Right ventricle myocardium superior (tissue), 1 donor: ENCODE measurements around the gene COLEC11. TPM values are rescaled to one million over a fixed set of nuclear protein-coding genes. Genes with fewer than 3 reads are reported as not detected.
A peak's percentile ranks its signal among the peaks of the same experiment; 100 is the strongest.

Experiments used
- ATAC-seq: fragments of 200-7000 bp; cut with Tn5 transposase; one replicate; pipeline ENCODE4 v1.9.1; 2020; ENCODE audit warnings: mild to moderate bottlenecking; ENCODE audit not compliant: poor library complexity
- DNase-seq: peaks from one replicate; pipeline ENCODE4 v3.0.0-alpha.2; 2020
- intact Hi-C: fragments of 100-400 bp; cut with DNase I; formaldehyde crosslinking; loops from one replicate; pipeline ENCODE4 v1.11.2; 2022
- total RNA-seq: library from RNA; stranded (reverse); fragmentation: NEBNext Ultra II Directional; extraction: Animal tissue kit (Norgen Biotek cat#: 25700); gene quantifications from one replicate; pipeline ENCODE4 v1.2.1, GENCODE V29; 2021
- donor health status: DM: no; HTN: yes; CAD: no; lungs with severe emphysema.

Gene COLEC11
- total RNA-seq, 1 donor from 2014 or later, result 2.9 TPM

DNA sequence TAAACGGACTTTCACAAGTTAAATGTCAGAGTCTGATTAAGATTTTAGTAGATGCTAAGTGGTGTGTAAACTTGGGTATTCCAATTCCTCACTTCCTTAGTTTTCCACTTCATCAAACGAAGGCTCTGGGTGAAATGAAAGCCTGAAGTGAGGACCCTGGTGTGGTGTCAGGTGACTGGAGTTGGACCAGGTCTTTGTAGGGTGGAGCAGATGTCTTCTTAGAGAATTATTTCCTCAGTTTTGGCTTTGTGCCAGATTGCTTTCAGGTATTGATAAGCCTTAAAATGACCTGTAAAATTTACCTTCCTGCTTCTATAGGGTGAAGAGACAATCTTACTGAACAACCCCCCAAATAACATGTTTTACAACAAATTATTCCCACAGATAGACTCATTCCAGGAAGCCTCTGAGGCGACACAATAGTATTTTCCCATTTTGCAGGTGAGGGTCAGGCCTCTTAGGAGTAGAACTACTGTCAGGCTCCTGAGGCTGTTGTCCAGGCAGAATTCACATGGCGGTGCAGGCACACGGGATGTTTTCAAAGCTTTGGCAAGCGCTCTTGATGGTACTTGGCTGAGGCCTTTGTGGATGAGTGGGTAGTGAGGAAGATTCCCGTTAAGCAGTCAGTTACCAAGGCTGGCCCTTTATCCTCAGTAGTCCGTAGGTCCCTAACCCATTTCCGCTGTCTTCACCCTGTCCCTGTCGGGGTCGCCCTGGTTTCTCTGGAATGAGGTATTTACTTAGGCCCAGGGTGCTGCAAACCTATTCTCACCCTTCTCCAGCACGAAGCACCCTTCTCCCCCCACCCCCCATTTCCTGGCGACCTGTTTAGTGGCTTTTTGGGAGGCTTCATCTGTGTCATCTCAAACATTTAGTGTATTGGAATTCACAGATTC, 13.3 kb upstream of the COLEC11 start:
- intact Hi-C loops, result no loop called here
- DNase-seq (no peak), ATAC-seq (no peak)

DNA sequence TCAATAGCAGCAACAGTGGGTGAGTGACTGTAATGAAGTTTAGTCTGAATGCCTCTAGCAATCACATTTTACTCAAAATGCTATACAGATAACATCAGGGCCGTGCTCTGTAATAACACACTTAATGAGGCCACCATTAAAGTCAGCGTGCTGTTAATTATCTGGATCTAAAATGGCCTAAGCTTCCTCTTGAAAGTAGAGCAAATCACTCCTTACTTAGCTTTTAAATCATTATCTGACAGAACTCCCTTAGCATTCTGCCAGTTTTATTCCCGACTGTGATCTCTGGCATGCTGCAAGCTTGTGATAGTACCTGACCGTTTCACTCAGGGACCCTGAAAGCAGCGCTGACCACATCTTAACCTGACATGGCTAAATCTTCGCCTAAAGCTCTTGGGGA, 10.8 kb upstream of the COLEC11 start:
- DNase-seq, result no peak
- intact Hi-C loops, result no loop called here
- ATAC-seq, result no peak

DNA sequence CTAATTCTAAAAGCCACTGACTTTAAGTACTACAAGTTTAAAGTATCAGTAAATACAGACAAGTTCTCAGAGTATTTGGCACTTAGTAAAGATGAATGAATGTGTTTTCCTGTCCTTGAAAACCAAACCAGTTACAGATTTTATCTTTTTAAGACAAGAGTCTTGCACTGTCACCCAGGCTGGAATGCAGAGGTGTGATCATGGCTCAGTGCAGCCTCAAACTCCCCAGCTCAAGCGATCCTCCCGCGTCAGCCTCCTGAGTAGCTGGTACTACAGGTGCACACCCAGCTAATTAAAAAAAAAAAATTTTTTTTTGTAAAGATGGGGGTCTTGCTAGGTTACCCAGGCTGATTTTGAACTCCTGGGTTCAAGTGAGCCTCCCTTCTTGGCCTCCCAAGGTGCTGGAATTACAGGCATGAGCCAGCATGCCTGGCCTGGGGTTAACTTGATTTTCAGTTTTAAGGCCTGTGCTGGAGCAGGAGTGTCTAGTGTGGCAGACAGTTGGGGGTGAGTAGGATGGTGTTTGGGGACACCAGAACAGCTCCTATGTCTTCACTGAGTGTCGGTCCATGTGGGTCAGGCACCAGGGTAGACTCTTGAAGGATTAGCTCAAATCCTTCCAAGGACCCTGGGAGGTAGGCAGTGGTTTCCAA, 10.2 kb upstream of the COLEC11 start:
- DNase-seq (no peak), ATAC-seq (no peak)
- intact Hi-C loops, result no loop called here

DNA sequence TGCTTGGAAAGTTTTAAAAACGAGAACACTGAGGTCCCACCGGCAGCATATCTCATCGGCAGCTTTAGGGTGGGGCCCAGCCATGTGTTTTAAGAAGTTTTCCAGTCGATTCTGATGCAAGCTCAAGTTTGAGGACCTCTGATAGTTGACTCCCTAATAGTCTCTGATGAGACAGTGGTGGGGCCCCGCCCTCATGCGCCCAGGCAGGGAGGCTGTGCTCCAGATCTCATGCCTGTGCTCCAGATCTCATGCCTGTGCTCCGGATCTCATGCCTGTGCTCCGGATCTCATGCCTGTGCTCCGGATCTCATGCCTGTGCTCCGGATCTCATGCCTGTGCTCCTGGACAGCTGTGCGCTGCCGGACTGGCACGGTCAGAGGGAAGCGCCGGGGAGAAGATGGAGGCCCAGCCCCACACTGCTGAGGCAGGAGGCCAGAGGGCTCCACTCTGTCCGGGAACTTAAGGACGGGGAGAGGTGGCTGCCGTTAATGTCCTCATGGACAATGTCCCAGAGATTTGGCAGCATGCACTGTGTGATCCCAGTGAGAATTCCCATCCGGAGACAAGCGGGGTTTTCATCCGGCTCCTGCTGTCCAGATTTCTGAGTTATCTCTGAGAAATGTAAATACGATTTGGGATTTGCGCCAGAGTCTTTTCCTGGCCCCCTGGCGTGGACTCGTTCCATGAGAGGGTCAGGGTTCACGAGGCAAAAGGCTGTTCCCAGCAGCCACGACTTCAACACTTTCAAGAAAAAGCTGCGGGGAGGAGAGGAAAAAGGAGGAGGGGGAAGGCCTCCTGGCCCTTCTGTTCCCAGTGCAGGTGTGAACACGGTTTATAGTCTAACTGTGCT, 9.4 kb upstream of the COLEC11 start:
- intact Hi-C loops, result no loop called here
- DNase-seq (peak; percentile 76), ATAC-seq (peak; percentile 88)

DNA sequence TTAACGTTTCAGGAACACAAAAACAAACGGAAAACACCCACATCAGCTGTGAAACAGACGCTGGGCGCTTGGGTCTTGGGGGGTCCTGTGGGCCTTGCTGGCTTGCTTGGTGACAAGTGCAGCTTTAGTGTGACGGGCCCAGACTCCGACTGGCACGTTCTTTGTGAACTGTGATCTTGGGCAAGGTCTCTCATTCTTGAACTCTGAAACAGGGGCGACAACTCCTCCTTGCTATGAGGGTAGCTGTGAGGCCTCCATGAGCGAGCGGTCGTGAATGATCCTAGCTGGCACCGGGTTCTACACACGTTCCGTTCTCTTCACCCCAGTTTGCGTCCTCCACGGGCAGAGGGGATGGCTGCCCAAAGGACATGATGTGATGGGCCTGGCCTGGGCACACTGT, 8.7 kb upstream of the COLEC11 start:
- intact Hi-C loops, result no loop called here
- DNase-seq, result no peak
- ATAC-seq, result no peak

DNA sequence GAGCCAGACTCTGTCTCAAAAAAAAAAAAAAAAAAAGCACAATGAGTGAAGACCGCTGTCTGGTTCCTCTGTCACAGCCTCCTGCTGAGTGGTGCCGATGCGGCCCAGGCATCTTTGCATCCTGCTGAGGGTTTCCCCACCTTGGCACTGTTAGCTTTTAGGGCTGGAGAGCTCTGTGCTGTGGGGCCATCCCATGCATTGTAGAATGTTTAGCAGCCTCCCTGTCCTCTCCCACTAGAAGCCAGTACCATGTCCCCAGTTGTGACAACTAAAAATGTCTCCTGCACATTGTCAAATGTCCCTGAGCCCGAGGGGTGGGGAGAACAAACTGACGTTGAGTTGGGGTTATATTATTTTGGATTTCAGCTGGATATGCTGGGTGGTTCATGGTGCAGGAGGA, 7.9 kb upstream of the COLEC11 start:
- ATAC-seq, result no peak
- intact Hi-C loops, result no loop called here
- DNase-seq, result no peak

- DNase-seq (no peak), ATAC-seq (no peak)
- intact Hi-C loops, result no loop called here
Measured at GRCh38 chr2:3587432-3587831, 7.5 kb upstream of the COLEC11 start.

GRCh38 chr2:3588084-3588483, 6.8 kb upstream of the COLEC11 start:
- no peak for DNase-seq
- ATAC-seq, result no peak
- intact Hi-C loops, result no loop called here

GRCh38 chr2:3589086-3589485, 5.8 kb upstream of the COLEC11 start:
- intact Hi-C loops, result no loop called here

DNA sequence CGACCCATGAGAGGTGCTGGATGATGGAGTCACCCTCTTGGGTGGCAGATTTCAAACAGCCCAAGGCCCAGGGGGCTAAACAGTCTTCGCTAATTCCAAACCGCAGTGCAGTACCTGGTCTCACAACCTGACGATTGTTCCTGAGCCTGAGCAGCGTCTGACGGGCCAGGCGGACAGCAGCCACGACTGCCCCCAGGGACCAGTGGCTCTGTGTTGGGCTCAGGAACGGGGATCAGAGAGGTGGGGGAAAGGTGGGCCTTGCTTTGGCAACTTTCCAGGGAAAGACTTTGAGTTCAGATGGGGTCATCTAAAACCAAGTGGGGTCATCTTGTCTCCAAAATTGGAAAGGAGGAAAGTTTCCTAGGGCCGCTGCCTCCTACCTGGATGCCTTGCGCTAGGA, 492 bp downstream of the COLEC11 start:
- no peak for DNase-seq
- ATAC-seq, result peak; percentile 20
- intact Hi-C loops, result no loop called here

More at GRCh38 chr2:3589086-3589485, 5.8 kb upstream of the COLEC11 start:
- DNase-seq (no peak), ATAC-seq (no peak)

GRCh38 chr2:3595985-3596384, 1.1 kb downstream of the COLEC11 start:
- intact Hi-C loops, result no loop called here
- ATAC-seq (no peak), DNase-seq (no peak)

- DNase-seq, result no peak
- ATAC-seq, result no peak
- intact Hi-C loops, result no loop called here
Measured at GRCh38 chr2:3596901-3597417, 2.0 kb downstream of the COLEC11 start.

DNA sequence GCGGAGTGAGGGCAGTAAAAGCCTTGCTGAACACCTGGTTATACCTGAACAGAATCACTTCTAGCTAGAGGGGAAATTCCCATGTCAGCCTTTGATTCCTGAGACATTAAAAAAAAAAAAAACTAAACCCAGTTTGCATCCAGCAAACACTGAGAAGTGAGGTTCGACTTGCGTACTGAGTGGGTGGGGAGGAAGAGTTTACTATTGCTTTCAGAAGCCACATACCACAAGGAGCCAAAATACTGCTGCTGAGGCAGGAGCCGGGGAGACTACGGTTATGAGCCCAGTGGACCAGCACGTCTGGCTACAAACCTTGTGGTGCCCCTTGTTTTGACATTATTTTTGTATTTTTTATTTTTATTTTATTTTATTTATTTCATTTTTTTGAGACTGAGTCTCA, 2.7 kb downstream of the COLEC11 start:
- intact Hi-C loops, result no loop called here
- no peak for ATAC-seq

GRCh38 chr2:3598197-3598910, 3.4 kb downstream of the COLEC11 start:
- intact Hi-C loops, result no loop called here
- ATAC-seq (no peak), DNase-seq (no peak)

More for the DNA sequence above, 2.7 kb downstream of the COLEC11 start:
- no peak for DNase-seq

- ATAC-seq, result no peak
- DNase-seq, result no peak
- intact Hi-C loops, result no loop called here
Measured at GRCh38 chr2:3598912-3599854, 4.3 kb downstream of the COLEC11 start.

DNA sequence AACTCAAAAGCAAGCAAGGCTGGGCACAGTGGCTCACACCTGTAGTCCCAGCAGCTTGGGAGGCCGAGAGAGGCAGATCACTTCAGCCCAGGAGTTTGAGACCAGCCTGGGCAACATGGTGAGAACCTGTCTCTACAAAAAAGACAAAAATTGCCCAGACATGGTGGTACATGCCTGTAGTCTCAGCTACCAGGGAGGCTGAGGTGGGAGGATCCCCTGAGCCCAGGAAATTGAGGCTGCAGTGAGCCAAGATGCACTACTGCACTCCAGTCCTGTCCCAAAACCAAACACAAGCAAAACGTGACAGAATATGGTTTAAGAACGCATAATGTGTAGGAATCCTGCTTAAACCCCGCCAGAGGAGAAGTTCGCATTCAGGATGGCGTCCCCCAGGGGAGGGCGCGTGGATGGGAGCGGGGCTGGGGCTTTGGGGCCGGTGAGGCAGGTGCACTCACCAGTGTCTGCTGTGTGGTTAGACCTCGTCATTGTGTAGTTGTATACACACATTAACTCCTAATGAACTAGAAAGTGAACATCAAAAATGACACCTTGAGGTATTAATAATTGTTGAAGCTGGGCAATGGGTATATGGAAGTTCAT, 5.4 kb downstream of the COLEC11 start:
- ATAC-seq, result no peak

More for the DNA sequence above, 5.4 kb downstream of the COLEC11 start:
- intact Hi-C loops, result no loop called here
- no peak for DNase-seq
